Measurements from ENCODE around the gene SLX1A.

DNA sequence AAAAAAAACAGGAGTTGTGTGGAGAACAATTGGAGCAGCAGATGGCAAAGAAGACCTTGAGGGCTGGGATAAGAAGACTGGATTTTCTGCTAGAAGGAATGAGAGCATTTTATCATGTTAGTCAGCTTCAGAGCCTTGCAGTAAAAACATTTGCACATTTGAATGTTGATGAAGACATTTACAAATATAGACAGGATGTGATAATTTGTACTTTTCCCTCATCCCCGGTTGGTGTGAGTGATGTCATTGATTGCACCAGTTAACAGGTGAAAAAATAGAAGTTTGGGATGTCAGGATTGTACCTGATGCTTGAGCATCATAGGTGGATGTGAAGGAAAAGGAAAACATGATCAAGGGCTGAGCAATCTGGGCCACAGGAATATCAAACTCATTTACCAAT is 48.0 kb upstream of the SLX1A start:
- TF ChIP-seq, protein P1, sequence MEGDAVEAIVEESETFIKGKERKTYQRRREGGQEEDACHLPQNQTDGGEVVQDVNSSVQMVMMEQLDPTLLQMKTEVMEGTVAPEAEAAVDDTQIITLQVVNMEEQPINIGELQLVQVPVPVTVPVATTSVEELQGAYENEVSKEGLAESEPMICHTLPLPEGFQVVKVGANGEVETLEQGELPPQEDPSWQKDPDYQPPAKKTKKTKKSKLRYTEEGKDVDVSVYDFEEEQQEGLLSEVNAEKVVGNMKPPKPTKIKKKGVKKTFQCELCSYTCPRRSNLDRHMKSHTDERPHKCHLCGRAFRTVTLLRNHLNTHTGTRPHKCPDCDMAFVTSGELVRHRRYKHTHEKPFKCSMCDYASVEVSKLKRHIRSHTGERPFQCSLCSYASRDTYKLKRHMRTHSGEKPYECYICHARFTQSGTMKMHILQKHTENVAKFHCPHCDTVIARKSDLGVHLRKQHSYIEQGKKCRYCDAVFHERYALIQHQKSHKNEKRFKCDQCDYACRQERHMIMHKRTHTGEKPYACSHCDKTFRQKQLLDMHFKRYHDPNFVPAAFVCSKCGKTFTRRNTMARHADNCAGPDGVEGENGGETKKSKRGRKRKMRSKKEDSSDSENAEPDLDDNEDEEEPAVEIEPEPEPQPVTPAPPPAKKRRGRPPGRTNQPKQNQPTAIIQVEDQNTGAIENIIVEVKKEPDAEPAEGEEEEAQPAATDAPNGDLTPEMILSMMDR (IDR thresholded peaks at IDR 0.05): no peak
- no peak for TF ChIP-seq POLR2A (IDR thresholded peaks at IDR 0.05)
- no peak for TF ChIP-seq POLR2AphosphoS5 (IDR thresholded peaks at IDR 0.05)
- TF ChIP-seq EP300 (IDR thresholded peaks at IDR 0.05): no peak

All from stomach (tissue), 4 donors.